ENCODE results near the gene DHX32.
"Not testable (repeated sequence)": the region's sequence is repeated elsewhere in the genome, so short reads cannot be mapped to it uniquely, and the experiment has no call there.

The DHX32 gene

DNA sequence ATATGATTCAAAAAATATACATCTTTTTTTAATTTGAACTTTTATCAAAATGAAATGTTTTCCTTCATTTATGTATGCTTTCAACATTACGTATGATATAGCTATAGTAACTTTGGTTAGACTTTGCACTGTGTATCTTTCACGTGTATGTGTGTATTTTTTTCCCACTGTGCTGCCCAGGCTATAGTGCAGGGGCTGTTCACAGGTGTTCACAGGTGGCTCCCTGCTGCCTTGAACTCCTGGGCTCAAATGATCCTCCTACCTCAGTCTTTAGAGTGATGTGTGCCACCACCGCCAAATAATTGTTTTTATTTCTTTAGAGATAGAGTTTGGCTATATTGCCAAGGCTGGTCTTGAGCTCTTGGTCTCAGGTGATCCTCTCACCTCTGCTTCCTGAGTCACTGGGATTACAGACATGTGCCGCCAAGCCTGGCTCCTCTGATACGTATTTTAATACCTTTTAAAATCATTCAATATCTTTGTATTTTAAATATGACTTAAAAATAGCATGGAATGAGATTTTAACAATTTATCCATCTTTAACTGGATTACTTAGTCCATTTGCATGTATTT, 44.3 kb upstream of the DHX32 start:
- no peak overlapping the region for H3K18ac ChIP-seq (ENCODE audit: low read length)
- H3K4ac ChIP-seq (ENCODE audit: low read depth, low read length): no peak overlapping the region
- no peaks in the 10 kb centered on the region for H3K4me1 ChIP-seq (ENCODE audit: control insufficient read depth, low read depth, low read length)
- H3K36me3 ChIP-seq (ENCODE audit: control insufficient read depth, insufficient read depth, low read length): no peaks in the 10 kb centered on the region
- H3K56ac ChIP-seq (ENCODE audit: low read length): no peak overlapping the region
- no peak for DNase-seq
- H3K4me3 ChIP-seq (ENCODE audit: low read length): no peak overlapping the region
- H4K5ac ChIP-seq (ENCODE audit: low read length): no peak overlapping the region
- no CpG with 5 or more reads among the region's 5 CpGs for WGBS (ENCODE audit: extremely low coverage, insufficient coverage, low lambda C conversion rate)
- H2AK5ac ChIP-seq (ENCODE audit: low read length): no peak overlapping the region
- no peaks in the 10 kb centered on the region for H3K79me2 ChIP-seq (ENCODE audit: control insufficient read depth, insufficient read depth, low read length)
- no peaks in the 10 kb centered on the region for H3K79me1 ChIP-seq (ENCODE audit: low read length)
- no peak overlapping the region for H3K23ac ChIP-seq (ENCODE audit: low read length)
- H2BK15ac ChIP-seq (replicated peaks; ENCODE audit: low read depth): no peak overlapping the region
- H2BK120ac ChIP-seq (ENCODE audit: low read depth, low read length): no peak overlapping the region
- no peak overlapping the region for H3K27ac ChIP-seq (ENCODE audit: low read depth, low read length)
- H4K8ac ChIP-seq (ENCODE audit: low read depth, low read length): no peak overlapping the region
- no peak overlapping the region for H2BK5ac ChIP-seq (ENCODE audit: low read length)
- H3K27me3 ChIP-seq (ENCODE audit: insufficient read depth, low read length, poor library complexity): no peaks in the 10 kb centered on the region
- H3K9ac ChIP-seq (ENCODE audit: low read length): no peak overlapping the region
- H3K4me2 ChIP-seq (ENCODE audit: low read length): no peak overlapping the region

- H3K56ac ChIP-seq (ENCODE audit: low read length); H3K79me2 ChIP-seq (ENCODE audit: control insufficient read depth, insufficient read depth, low read length); H2BK5ac ChIP-seq (ENCODE audit: low read length); H3K36me3 ChIP-seq (ENCODE audit: control insufficient read depth, insufficient read depth, low read length); H2AK5ac ChIP-seq (ENCODE audit: low read length); DNase-seq; H3K27ac ChIP-seq (ENCODE audit: low read depth, low read length); H2BK15ac ChIP-seq (replicated peaks; ENCODE audit: low read depth); H3K4ac ChIP-seq (ENCODE audit: low read depth, low read length); H3K4me1 ChIP-seq (ENCODE audit: control insufficient read depth, low read depth, low read length); H3K23ac ChIP-seq (ENCODE audit: low read length); H3K27me3 ChIP-seq (ENCODE audit: insufficient read depth, low read length, poor library complexity); H3K4me3 ChIP-seq (ENCODE audit: low read length); H3K18ac ChIP-seq (ENCODE audit: low read length); H4K5ac ChIP-seq (ENCODE audit: low read length); H3K4me2 ChIP-seq (ENCODE audit: low read length); H3K9ac ChIP-seq (ENCODE audit: low read length); H2BK120ac ChIP-seq (ENCODE audit: low read depth, low read length); H4K8ac ChIP-seq (ENCODE audit: low read depth, low read length); H3K79me1 ChIP-seq (ENCODE audit: low read length): not testable (repeated sequence)
- no CpG with 5 or more reads among the region's 2 CpGs for WGBS (ENCODE audit: extremely low coverage, insufficient coverage, low lambda C conversion rate)
These were observed 40.7 kb upstream of the DHX32 start for GRCh38 chr10:125921643-125922306.

GRCh38 chr10:125917704-125918361, 36.7 kb upstream of the DHX32 start:
- H3K23ac ChIP-seq (ENCODE audit: low read length); H3K27me3 ChIP-seq (ENCODE audit: insufficient read depth, low read length, poor library complexity); H3K4me2 ChIP-seq (ENCODE audit: low read length); H3K56ac ChIP-seq (ENCODE audit: low read length); H3K4ac ChIP-seq (ENCODE audit: low read depth, low read length); H4K5ac ChIP-seq (ENCODE audit: low read length); H3K79me2 ChIP-seq (ENCODE audit: control insufficient read depth, insufficient read depth, low read length); H3K9ac ChIP-seq (ENCODE audit: low read length); H2AK5ac ChIP-seq (ENCODE audit: low read length); H4K8ac ChIP-seq (ENCODE audit: low read depth, low read length); DNase-seq; H3K27ac ChIP-seq (ENCODE audit: low read depth, low read length); H3K36me3 ChIP-seq (ENCODE audit: control insufficient read depth, insufficient read depth, low read length); H2BK15ac ChIP-seq (replicated peaks; ENCODE audit: low read depth); H2BK120ac ChIP-seq (ENCODE audit: low read depth, low read length); H3K18ac ChIP-seq (ENCODE audit: low read length); H2BK5ac ChIP-seq (ENCODE audit: low read length); H3K79me1 ChIP-seq (ENCODE audit: low read length); H3K4me1 ChIP-seq (ENCODE audit: control insufficient read depth, low read depth, low read length): not testable (repeated sequence)
- no CpG with 5 or more reads among the region's 8 CpGs for WGBS (ENCODE audit: extremely low coverage, insufficient coverage, low lambda C conversion rate)
- peak overlapping the region; percentile 26 for H3K4me3 ChIP-seq (ENCODE audit: low read length)

- H3K56ac ChIP-seq (ENCODE audit: low read length): no peak overlapping the region
- H2BK15ac ChIP-seq (replicated peaks; ENCODE audit: low read depth): no peak overlapping the region
- no peak overlapping the region for H4K8ac ChIP-seq (ENCODE audit: low read depth, low read length)
- no peak overlapping the region for H3K23ac ChIP-seq (ENCODE audit: low read length)
- no peak overlapping the region for H3K4me3 ChIP-seq (ENCODE audit: low read length)
- no CpG with 5 or more reads among the region's 3 CpGs for WGBS (ENCODE audit: extremely low coverage, insufficient coverage, low lambda C conversion rate)
- H3K4ac ChIP-seq (ENCODE audit: low read depth, low read length): no peak overlapping the region
- H3K27ac ChIP-seq (ENCODE audit: low read depth, low read length): no peak overlapping the region
- H2AK5ac ChIP-seq (ENCODE audit: low read length): no peak overlapping the region
- H3K79me1 ChIP-seq (ENCODE audit: low read length): no peaks in the 10 kb centered on the region
- DNase-seq: no peak
- no peaks in the 10 kb centered on the region for H3K79me2 ChIP-seq (ENCODE audit: control insufficient read depth, insufficient read depth, low read length)
- no peak overlapping the region for H2BK5ac ChIP-seq (ENCODE audit: low read length)
- no peaks in the 10 kb centered on the region for H3K27me3 ChIP-seq (ENCODE audit: insufficient read depth, low read length, poor library complexity)
- no peaks in the 10 kb centered on the region for H3K4me1 ChIP-seq (ENCODE audit: control insufficient read depth, low read depth, low read length)
- no peak overlapping the region for H3K4me2 ChIP-seq (ENCODE audit: low read length)
- no peak overlapping the region for H4K5ac ChIP-seq (ENCODE audit: low read length)
- no peak overlapping the region for H2BK120ac ChIP-seq (ENCODE audit: low read depth, low read length)
- no peaks in the 10 kb centered on the region for H3K36me3 ChIP-seq (ENCODE audit: control insufficient read depth, insufficient read depth, low read length)
- H3K9ac ChIP-seq (ENCODE audit: low read length): no peak overlapping the region
- no peak overlapping the region for H3K18ac ChIP-seq (ENCODE audit: low read length)
These were observed 35.9 kb upstream of the DHX32 start for GRCh38 chr10:125916977-125917376.

- no CpG with 5 or more reads among the region's 6 CpGs for WGBS (ENCODE audit: extremely low coverage, insufficient coverage, low lambda C conversion rate)
- not testable (repeated sequence) for H3K36me3 ChIP-seq (ENCODE audit: control insufficient read depth, insufficient read depth, low read length); H2BK15ac ChIP-seq (replicated peaks; ENCODE audit: low read depth); H3K4me2 ChIP-seq (ENCODE audit: low read length); H3K56ac ChIP-seq (ENCODE audit: low read length); H3K27me3 ChIP-seq (ENCODE audit: insufficient read depth, low read length, poor library complexity); H4K8ac ChIP-seq (ENCODE audit: low read depth, low read length); H3K79me1 ChIP-seq (ENCODE audit: low read length); H4K5ac ChIP-seq (ENCODE audit: low read length); H3K18ac ChIP-seq (ENCODE audit: low read length); H3K27ac ChIP-seq (ENCODE audit: low read depth, low read length); H3K79me2 ChIP-seq (ENCODE audit: control insufficient read depth, insufficient read depth, low read length); H2BK120ac ChIP-seq (ENCODE audit: low read depth, low read length); H3K4ac ChIP-seq (ENCODE audit: low read depth, low read length); H2AK5ac ChIP-seq (ENCODE audit: low read length); H3K23ac ChIP-seq (ENCODE audit: low read length); H3K9ac ChIP-seq (ENCODE audit: low read length); H3K4me3 ChIP-seq (ENCODE audit: low read length); H2BK5ac ChIP-seq (ENCODE audit: low read length); H3K4me1 ChIP-seq (ENCODE audit: control insufficient read depth, low read depth, low read length)
- DNase-seq: peak; percentile 42
These were observed 32.2 kb upstream of the DHX32 start for GRCh38 chr10:125913277-125913676.
